Measurements from ENCODE around the gene PRDM10.

Gene PRDM10

DNA sequence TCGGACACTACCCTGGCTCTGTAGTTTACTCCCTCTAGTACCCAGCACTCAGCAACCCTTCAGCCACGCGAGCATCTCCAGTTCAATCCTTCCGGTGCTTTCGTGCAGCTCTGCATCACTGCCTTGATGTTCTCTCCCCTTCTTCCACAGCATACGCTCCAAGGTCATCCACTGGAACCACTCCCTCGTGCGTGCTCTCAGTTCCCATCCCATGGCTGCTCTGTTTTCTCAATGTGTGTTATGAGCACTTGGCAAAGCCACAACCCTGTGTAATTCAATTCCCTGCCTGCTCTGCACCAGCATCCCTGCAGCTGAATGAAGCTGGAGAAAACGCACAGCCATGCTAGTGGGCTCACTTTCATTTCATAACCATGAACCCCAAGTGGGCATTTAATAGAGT is 68.7 kb downstream of the PRDM10 start:
- in situ Hi-C loops (cut with MboI; ENCODE audit: low pct_unique_long_range_greater_than_20kb, low sequenced_read_pairs, unreplicated experiment), result no loop called here

DNA sequence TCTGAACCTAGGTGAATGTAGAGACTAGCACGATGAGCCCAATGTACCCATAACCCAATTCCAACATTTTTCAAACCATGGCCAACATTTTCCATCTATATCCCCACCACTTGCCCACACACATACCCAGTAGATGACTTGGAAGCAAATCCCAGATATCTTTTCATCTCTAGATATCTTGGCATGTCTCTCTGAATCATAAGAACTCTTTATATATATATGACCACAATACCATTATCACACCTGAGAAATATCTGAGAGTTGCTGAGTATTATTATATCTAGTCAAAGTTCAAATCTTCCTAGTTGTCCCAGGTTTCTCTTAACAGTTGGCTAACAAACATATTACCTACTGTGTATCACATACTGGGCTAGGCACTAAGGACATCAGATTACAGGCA is 69.4 kb downstream of the PRDM10 start:
- in situ Hi-C loops (cut with MboI; ENCODE audit: low pct_unique_long_range_greater_than_20kb, low sequenced_read_pairs, unreplicated experiment), result no loop called here
- TF ChIP-seq, protein P1, sequence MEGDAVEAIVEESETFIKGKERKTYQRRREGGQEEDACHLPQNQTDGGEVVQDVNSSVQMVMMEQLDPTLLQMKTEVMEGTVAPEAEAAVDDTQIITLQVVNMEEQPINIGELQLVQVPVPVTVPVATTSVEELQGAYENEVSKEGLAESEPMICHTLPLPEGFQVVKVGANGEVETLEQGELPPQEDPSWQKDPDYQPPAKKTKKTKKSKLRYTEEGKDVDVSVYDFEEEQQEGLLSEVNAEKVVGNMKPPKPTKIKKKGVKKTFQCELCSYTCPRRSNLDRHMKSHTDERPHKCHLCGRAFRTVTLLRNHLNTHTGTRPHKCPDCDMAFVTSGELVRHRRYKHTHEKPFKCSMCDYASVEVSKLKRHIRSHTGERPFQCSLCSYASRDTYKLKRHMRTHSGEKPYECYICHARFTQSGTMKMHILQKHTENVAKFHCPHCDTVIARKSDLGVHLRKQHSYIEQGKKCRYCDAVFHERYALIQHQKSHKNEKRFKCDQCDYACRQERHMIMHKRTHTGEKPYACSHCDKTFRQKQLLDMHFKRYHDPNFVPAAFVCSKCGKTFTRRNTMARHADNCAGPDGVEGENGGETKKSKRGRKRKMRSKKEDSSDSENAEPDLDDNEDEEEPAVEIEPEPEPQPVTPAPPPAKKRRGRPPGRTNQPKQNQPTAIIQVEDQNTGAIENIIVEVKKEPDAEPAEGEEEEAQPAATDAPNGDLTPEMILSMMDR (IDR thresholded peaks at IDR 0.05; ENCODE audit: extremely low read depth, insufficient read depth, missing control alignments), result no peak
- DNase-seq (ENCODE audit: low spot score), result no peak

More for the DNA sequence above, 68.7 kb downstream of the PRDM10 start:
- DNase-seq (ENCODE audit: low spot score), result no peak
- TF ChIP-seq, protein P1 (IDR thresholded peaks at IDR 0.05; ENCODE audit: extremely low read depth, insufficient read depth, missing control alignments), result no peak

DNA sequence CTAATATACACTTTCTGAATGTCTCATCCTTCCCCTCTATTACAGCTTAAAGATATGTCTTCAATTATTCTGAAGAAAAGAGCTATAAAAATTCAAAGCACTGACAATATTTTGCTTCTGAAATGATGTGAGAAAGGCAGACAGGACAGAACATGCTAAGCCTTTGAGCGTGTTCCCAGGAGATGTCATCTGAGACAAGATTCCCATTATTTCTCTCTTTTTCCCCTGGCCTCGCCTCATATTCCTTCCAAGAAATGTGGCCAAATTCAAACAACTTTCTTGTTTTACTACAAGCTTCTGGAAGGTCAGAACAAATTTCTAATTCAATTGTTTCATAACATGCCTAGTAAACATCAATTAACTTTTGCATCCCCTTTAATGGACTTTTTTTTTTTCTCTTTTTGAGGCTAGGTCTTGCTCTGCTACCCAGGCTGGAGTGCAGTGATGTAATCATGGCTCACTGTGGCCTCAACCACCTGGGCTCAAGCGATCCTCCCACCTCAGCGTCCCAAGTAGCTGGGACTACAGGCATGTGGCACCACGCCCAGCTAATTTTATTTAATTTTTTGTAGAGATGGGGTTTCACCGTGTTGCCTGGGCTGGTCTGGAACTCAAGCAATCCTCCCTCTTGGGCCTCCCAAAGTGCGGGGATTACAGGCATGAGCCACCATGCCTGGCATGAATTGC is 70.1 kb downstream of the PRDM10 start:
- TF ChIP-seq, protein P1 (IDR thresholded peaks at IDR 0.05; ENCODE audit: extremely low read depth, insufficient read depth, missing control alignments), result no peak
- no peak for DNase-seq (ENCODE audit: low spot score)
- in situ Hi-C loops (cut with MboI; ENCODE audit: low pct_unique_long_range_greater_than_20kb, low sequenced_read_pairs, unreplicated experiment), result no loop called here

DNA sequence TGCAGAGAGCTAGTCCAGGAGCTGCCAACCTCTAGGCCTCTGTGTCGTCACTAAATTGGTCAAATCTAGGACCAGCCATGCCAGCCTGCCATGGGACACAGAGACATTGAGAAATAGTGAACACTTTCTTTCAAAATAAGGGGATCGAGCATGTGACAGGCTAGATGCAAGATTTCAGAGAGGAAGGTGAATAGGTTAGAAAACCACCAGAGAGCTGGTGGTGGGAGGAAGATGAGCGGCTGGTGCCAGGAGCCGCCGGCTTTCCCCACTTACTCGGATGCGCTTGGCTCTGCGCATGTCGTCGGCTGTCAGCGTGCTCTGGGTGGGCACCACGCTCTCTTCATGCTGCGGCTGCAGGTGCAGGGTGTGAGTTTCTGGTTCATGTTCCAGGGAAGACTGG is 71.9 kb downstream of the PRDM10 start:
- DNase-seq (ENCODE audit: low spot score), result no peak
- TF ChIP-seq, protein P1 (IDR thresholded peaks at IDR 0.05; ENCODE audit: extremely low read depth, insufficient read depth, missing control alignments), result no peak
- in situ Hi-C loops (cut with MboI; ENCODE audit: low pct_unique_long_range_greater_than_20kb, low sequenced_read_pairs, unreplicated experiment), result no loop called here

DNA sequence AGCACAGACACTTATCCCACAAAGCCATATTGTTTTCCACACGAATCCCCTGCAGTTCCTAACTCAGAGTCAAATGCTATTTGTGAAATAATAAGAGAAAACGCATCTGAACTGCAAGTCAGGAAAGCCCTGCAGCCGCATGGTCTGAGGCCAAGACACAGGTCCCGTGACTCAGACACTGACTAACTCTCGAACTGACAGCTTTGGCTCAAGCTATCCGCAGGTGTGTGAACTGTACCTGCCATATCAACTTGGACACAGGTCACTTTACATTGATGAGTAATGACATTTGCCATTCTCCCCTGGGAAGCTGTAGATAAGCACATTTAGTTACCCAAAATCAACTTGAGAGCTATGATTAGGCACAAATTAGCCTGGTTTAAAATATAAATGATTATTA is 72.3 kb downstream of the PRDM10 start:
- in situ Hi-C loops (cut with MboI; ENCODE audit: low pct_unique_long_range_greater_than_20kb, low sequenced_read_pairs, unreplicated experiment), result no loop called here
- TF ChIP-seq, protein P1 (IDR thresholded peaks at IDR 0.05; ENCODE audit: extremely low read depth, insufficient read depth, missing control alignments), result no peak
- no peak for DNase-seq (ENCODE audit: low spot score)

DNA sequence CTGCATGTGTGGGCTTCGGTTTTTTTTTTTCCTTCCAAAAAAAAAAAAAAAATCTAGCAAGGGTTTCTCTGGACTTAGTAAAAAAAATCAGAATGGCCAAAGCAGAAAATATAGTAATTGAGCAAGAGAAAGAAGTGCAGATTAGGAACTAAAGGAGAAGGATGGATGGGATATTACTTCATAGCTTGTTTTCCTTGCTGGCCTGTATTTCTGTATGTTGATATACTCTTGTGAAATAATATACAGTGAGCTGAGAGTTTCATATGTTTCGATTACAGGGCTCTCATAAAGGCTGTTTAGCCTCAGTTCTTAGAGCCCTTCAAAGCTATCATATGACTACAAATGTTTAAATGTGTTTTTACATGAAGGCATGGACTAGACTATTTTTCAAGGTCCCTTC is 72.9 kb downstream of the PRDM10 start:
- TF ChIP-seq, protein P1 (IDR thresholded peaks at IDR 0.05; ENCODE audit: extremely low read depth, insufficient read depth, missing control alignments), result no peak
- no peak for DNase-seq (ENCODE audit: low spot score)
- in situ Hi-C loops (cut with MboI; ENCODE audit: low pct_unique_long_range_greater_than_20kb, low sequenced_read_pairs, unreplicated experiment), result no loop called here

Measured in GM13977 (cell line).